GM04504 (cell line): ENCODE data around the gene PLEKHA6.
A peak's percentile ranks its signal among the peaks of the same experiment; 100 is the strongest.

Experiments
- DNase-seq: peaks from one replicate; pipeline ENCODE4 v3.0.0-alpha.2; 2012; ENCODE audit warnings: low read depth

The PLEKHA6 gene

DNA sequence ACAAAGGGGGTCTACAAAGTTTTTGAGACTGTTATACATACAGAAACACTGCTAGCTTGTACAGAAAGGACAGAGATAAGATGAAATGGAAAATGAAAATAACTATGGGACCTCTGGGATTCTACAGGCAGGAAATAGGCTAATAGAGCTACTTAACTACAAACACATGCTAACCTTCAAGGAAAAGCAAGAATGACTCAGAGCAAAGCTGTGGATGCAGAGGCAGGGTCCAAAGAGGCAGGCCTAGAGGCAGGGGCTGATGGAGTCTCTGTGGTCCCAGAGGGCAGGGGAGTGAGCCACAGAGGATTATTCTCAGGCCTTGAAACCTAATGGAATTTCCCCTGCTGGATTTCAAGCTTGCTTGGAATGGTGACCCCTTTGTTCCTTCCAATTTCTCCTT lies 127.2 kb downstream of the PLEKHA6 start:
- no peak for DNase-seq

DNA sequence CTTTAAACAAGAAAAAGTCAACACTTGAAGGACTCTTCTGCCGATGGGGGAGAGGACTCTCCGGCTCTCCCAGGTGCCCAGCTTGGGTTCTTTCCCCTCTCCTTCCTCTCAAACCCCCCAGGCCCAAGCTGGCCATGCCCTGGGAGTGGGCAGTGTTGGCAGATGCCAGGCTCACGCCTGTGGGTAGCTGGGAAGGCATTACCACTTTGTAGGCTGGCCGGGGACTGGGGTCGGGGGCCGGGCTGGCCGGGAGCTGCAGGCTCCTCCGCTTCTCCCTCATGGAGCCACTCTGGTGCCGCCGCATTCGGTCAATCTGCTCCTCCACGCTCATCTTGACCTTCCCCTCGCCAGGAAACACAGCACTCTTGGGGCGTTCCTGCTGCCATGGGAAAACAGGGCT lies 129.5 kb downstream of the PLEKHA6 start:
- no peak for DNase-seq

DNA sequence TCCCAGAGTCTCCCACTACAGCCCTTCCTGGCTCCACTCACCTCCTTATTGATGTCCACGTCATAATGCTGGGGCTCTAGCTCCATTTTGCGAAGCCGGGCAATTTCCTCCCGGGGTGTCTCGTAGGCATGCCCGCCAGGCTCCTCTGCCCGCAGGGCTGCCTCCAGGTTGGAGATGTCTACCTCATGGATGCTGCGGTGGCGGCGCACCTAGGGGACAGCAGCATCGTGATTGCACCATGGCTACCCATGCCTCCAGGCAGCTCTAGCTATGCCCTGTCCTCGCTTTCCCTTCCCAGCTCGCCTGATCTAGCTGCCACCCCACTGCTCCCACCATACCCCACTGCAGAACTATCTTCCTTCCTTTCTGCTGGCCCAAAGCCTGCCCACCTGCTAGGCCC lies 130.8 kb downstream of the PLEKHA6 start:
- DNase-seq, result no peak

- no peak for DNase-seq
These were observed 131.5 kb downstream of the PLEKHA6 start for GRCh38 chr1:204227996-204228785.

DNA sequence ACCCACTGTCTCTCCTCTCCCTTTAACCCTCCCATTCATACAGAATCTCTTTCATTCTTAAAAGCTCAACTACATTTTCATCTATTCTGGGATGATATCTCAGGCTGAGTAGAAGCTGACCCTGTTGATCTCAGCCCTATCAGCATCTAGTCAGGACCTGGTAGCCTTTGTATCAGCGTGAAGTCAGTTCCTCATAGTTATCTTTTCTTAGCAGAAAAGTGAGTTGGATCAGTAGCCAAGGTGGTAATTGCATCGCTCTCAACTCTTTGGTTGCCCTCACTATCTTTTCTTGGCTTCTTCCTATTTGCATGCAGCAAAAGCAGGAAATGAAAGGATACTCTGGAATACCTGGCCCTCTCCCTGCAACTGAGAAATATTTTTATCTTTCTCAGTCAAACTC lies 132.4 kb downstream of the PLEKHA6 start:
- DNase-seq, result no peak

GRCh38 chr1:204225841-204226735 lies 133.6 kb downstream of the PLEKHA6 start:
- DNase-seq, result no peak

DNA sequence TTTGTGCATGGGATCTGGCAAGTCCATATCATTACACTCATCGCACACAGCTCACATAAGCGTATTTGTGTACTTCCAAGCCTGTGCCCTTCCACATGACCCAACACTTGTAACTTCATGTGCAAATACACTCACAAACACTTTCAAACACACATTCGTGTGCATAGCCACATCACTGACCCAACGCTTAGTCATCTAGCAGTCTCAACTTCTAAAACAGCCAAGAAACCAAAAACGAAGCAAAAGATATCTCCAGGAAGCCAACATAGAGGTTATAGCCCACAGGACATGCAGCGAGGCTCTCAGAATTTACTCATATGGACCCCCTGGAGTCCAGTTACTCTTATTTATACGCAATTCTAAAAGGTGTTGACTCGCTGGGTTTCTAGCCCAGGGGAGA lies 135.1 kb downstream of the PLEKHA6 start:
- no peak for DNase-seq

DNA sequence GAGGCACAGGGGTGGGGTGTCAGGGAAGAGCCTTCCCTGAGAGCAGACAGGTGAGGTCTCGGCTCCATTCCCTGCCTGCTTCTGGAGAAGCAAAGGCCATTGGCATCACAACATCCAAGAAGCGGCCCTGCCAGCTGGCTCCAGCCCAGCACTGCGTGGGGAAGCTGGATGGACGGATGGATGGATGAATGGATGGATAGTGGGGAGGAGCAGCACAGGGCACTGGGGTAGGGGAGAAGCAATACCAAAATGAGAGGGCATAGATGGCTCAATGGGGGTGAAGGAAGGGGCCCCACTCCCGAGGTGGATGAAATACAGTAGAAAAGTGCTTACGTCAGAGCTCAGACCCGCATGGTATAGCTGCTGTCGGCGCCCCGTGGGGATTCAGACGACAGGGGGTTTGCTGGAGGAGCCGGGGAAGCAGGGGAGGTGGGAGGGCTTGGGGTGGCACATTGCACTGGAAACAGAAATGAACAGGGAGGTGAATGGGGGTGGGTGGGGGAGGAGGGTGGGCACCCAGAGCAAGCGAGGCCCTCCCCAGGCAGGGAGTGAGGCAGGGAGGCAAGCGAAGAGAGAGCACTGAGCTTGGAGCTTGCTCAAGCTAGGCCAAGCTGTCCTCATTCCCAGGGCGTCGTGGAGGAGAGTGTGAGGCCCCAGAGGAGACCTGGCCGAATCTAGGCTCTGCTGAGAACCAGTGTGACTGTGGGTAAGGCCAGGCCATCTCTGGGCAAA lies 136.4 kb downstream of the PLEKHA6 start:
- DNase-seq, result no peak

GRCh38 chr1:204222764-204223055 lies 137.0 kb downstream of the PLEKHA6 start:
- DNase-seq, result no peak

- DNase-seq, result no peak
These were observed 137.5 kb downstream of the PLEKHA6 start for GRCh38 chr1:204222006-204222763.

- DNase-seq, result no peak
These were observed 138.5 kb downstream of the PLEKHA6 start for GRCh38 chr1:204221271-204221670.

DNA sequence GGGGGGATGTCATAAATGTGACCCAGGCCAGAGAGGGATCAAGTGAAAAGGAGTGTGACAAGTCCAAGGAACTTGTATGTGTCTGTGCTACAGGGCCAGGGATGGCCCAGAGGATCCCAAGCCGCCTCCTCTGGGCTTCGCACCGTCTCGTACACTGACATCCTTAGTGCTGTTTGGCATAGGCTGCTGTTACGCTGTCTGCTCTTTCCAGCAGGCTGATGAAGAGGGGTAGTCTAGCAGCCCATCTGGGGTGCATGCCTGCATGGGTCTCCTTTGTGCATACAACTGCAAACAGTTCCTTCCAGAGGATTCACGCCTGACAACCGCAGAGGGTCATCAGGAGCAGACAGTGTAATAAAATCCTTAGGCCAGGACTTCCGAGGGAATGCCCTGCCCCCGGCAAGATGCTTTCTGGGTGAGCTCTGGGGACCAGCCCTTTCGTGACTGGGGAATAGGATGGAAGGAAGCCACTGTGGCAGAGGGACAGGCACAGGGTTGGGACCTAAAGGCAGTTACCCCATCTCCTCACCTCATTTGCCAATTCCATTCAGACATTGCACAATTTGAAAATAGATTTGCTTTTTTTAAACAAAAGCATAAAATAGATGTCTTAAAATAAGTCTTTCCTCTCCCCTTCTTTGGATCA lies 139.6 kb downstream of the PLEKHA6 start:
- no peak for DNase-seq

- DNase-seq, result no peak
These were observed 141.2 kb downstream of the PLEKHA6 start for GRCh38 chr1:204218552-204218951.

- DNase-seq, result no peak
These were observed 142.1 kb downstream of the PLEKHA6 start for GRCh38 chr1:204217648-204218000.

DNA sequence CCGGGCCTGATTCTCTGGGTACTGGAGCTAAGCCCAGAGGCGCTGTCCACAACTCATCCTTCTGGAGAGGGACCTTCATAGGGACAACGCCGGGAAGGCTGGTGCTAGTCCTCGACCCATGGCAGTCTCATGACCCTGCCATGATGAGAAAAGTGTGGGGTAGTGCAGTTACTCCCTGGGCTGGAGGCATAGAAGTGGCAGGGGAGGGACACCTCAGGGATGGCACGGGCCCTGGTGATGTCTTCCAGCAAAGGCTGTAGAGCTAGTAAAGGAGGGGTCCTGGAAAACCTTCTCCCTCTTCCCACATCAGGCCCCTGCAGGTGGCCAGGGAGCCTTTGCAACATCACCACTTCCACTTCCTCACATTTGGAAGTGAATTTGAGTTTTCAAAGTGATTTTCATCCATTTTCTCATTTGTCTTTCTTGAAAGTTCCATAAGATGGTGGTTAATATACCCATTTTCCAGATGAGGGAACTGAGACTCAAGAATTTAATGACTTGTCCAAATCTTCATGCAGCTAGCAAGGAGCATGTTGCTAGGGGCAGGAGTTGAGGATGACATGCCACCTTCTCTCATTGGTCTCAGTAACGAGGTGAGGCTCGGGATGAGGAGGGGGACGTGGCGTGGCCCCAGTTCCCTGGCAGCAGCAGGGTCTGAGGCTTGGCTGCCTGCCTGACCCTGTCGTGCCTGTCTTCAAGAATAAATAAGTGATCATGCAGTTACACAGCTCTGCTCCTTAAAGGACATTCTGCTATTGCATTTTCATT lies 142.7 kb downstream of the PLEKHA6 start:
- DNase-seq, result no peak

DNA sequence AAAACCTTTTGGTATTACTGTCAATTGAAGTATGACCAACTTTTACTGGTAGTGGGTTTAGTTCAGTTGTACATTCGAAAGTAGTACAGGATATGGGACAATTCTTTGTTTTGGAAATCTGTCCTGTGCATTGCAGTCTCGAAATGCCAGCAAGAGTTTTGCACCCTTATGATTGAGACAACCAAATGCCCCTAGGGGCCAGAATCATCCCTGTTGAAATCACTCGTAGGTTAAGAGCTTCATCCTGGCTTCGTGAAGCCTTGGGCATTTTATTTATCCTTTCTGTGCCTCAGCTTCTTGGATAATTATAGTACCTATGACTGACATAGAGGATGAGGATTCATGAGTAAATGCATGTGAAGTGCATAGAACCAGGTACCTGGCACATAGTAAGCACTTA lies 143.5 kb downstream of the PLEKHA6 start:
- no peak for DNase-seq

DNA sequence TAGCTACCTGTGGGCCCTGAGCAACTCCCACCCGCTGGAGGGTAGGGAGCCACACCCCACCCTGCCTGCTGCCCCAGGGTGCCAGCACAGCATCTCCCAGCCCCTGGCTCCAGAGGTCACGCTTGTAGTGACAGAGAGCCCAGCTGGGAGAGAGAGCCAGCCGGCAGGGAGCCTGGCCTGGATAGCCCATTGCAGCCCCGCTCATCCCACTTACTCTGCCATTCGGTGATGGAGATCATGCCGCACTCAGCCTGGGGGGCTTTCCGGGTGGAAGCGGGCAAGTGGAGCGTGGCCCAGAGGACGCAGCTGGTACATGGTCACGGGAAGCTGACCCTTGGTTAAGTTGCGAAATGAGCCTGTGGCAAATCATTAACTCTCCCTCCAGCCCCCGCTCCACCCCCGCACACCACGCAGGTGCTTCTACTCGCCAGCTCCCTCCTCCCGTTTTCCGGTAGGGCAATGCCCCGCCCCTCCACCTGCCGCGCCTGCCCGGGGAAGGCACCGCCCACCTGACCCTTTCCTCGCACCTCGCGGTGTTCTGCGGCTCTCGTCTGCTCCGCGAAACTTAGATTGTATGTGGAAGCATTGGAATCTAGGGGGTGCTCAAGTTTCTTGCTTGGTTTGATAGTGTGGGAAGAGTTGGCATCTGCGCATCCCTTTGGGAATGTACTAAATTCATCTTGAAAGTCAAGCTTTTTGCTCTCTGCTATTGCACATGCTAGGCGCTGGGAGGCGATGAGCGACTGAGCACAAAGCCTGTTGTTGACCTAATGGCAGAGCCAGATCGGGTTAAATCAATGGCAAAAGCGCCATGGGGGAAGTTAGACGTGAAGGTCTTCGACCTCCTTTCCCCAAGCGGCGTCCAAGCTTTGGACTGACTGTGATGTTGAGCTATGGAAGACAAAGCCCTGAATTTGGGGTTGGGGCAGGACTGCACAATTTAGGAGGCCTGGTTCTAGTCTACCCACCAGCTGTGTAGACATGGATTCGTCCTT lies 145.8 kb downstream of the PLEKHA6 start, which contains the start of gene GOLT1A:
Gene GOLT1A, minus strand, starts transcription at position 321 of the 995 bp plus-strand sequence. Its CDS starts 82 bp downstream, at position 239.
- DNase-seq, result peak; percentile 43

DNA sequence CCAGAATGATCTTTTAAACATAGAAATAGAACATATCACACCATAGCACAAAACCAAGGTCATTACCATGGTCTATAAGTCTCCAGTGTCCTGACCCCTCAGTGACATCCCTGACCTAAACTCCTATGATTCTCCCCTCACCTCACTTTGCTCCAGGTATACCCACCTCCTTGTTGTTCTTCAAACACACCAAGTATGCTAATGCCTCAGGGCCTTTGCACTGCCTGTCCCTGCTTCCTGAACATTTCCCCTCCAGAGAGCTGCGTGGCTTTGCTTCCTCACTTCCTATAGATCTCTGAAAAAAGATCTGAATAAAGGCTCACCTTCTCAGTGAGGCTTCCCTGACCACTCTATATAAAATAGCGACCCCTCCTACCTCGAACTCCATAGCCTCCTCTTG lies 147.0 kb downstream of the PLEKHA6 start:
- DNase-seq, result no peak

DNA sequence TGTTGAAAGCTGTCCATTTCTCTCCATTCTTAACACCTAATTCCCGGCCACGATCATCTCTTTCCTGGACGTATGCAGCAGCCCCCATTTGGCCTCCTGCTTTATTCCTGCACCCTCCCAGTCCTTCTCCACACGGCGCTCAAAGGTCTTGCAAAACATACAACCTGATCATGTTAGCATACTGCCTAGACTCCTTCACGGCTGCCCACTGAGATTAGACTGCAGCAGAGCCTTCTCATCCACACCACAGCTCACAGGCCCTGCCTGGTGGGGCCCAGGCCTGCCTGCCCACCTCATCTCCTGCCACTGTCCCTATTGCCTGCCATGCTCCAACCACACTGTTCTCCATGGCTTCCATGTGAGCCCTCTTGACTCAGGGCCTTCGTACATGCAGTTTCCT lies 148.7 kb downstream of the PLEKHA6 start:
- no peak for DNase-seq
